Keratinocyte (primary cell): Measurements from ENCODE around the gene TMEM200A.

ENCODE experiments used
- EZH2 ChIP-seq: IDR thresholded peaks from one replicate; pipeline ENCODE4 v1.6.1; 2012; ENCODE audit warnings: inconsistent platforms, mild to moderate bottlenecking, low read length, moderate library complexity
- TF ChIP-seq, protein P1 (sequence below), 3 experiments: IDR thresholded peaks in 1 of 3; conservative IDR thresholded peaks in 1 of 3; optimal IDR thresholded peaks in 1 of 3; 2 replicates in 2 of 3; 3 replicates in 1 of 3; pipeline versions ENCODE3 to v1.5.1; 2011; ENCODE audit warnings: low read length in 3 of 3, mild to moderate bottlenecking in 3 of 3, moderate library complexity in 2 of 3, control low read depth in 1 of 3, inconsistent platforms in 1 of 3; ENCODE audit not compliant: insufficient read depth in 2 of 3; ENCODE audit errors: extremely low read depth in 1 of 3

DNA sequence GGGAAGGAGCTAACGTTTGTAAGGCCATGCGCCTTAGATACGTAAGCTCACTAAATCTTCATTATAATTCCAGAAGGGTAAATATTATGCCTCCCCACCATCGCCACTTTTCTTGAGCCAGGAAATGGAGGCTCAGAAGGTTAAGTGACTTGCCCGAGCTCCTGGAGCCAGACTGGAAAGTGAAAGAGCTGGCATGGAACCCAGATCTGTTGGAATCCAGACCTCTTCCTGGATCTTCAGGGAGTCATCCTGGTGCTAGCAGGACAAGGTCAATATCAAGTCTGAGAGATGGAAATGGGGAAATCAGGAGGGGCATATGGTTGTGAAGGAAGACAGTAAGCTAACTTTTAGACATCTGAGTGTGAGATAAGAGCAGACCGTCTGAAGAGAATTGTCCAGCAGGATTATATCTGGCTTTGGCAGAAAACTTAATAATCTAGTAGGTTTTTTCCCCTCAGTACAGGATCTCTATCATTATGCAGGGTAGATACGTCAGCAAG, 6.2 kb downstream of the TMEM200A start:
- TF ChIP-seq, protein P1, sequence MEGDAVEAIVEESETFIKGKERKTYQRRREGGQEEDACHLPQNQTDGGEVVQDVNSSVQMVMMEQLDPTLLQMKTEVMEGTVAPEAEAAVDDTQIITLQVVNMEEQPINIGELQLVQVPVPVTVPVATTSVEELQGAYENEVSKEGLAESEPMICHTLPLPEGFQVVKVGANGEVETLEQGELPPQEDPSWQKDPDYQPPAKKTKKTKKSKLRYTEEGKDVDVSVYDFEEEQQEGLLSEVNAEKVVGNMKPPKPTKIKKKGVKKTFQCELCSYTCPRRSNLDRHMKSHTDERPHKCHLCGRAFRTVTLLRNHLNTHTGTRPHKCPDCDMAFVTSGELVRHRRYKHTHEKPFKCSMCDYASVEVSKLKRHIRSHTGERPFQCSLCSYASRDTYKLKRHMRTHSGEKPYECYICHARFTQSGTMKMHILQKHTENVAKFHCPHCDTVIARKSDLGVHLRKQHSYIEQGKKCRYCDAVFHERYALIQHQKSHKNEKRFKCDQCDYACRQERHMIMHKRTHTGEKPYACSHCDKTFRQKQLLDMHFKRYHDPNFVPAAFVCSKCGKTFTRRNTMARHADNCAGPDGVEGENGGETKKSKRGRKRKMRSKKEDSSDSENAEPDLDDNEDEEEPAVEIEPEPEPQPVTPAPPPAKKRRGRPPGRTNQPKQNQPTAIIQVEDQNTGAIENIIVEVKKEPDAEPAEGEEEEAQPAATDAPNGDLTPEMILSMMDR (optimal IDR thresholded peaks at IDR 0.05 in 1 of 3, IDR thresholded peaks at IDR 0.05 in 1 of 3, conservative IDR thresholded peaks at IDR 0.05 in 1 of 3; ENCODE audit: extremely low read depth in 1 of 3, insufficient read depth in 2 of 3, low read length in 3 of 3): no peak
- no peak for TF ChIP-seq EZH2
